Activated naive CD8-positive, alpha-beta T cell (primary cell): Measurements from ENCODE around the gene WDR54.
"Not testable (repeated sequence)": the region's sequence is repeated elsewhere in the genome, so short reads cannot be mapped to it uniquely, and the experiment has no call there.

Experiments used
- H3K27ac Mint-ChIP-seq: one replicate; pipeline ENCODE4 v1.8.0; 2021; ENCODE audit warnings: mixed read lengths
- H3K27me3 Mint-ChIP-seq: one replicate; pipeline ENCODE4 v1.8.0; 2021; ENCODE audit warnings: mixed read lengths
- H3K36me3 Mint-ChIP-seq: one replicate; pipeline ENCODE4 v1.8.0; 2021; ENCODE audit warnings: mixed read lengths
- H3K4me1 Mint-ChIP-seq: one replicate; pipeline ENCODE4 v1.8.0; 2021; ENCODE audit warnings: low read depth, mixed read lengths
- H3K4me3 Mint-ChIP-seq: one replicate; pipeline ENCODE4 v1.8.0; 2021; ENCODE audit warnings: mild to moderate bottlenecking, mixed read lengths
- H3K9me3 Mint-ChIP-seq: one replicate; pipeline ENCODE4 v1.8.0; 2021; ENCODE audit warnings: low read depth, mixed read lengths

WDR54 gene

GRCh38 chr2:74462786-74463105 lies 41.2 kb downstream of the WDR54 start:
- H3K4me1 Mint-ChIP-seq: peaks cover 41% of the 10 kb centered on the region
- H3K27ac Mint-ChIP-seq: peak overlapping the region; percentile 12
- no peaks in the 10 kb centered on the region for H3K9me3 Mint-ChIP-seq
- peak overlapping the region; percentile 84 for H3K4me3 Mint-ChIP-seq
- H3K36me3 Mint-ChIP-seq: peaks cover 3% of the 10 kb centered on the region
- no peaks in the 10 kb centered on the region for H3K27me3 Mint-ChIP-seq

GRCh38 chr2:74464406-74464805 lies 42.9 kb downstream of the WDR54 start:
- Mint-ChIP-seq H3K27me3 (no peaks in the 10 kb centered on the region), H3K4me1 (peaks cover 27% of the 10 kb centered on the region), H3K4me3 (peak overlapping the region; percentile 84), H3K27ac (peak overlapping the region; percentile 76), H3K9me3 (no peaks in the 10 kb centered on the region), H3K36me3 (peaks cover 3% of the 10 kb centered on the region)

DNA sequence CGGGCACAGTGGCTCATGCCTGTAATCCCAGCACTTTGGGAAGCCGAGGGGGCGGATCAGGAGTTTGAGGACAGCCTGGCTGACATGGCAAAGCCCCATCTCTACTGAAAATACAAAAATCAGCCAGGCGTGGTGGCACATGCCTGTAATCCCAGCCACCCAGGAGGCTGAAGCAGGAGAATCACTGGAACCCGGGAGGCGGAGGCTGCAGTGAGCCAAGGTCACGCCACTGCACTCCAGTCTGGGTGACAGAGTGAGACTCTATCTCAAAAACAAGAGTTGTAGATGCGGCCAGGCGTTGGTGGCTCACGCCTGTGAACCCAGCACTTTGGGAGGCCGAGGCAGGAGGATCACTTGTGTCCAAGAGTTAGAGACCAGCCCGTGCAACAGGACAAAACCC lies 49.2 kb downstream of the WDR54 start:
- H3K36me3 Mint-ChIP-seq, H3K9me3 Mint-ChIP-seq, H3K27me3 Mint-ChIP-seq: not testable (repeated sequence)
- Mint-ChIP-seq H3K4me3 (peak overlapping the region; percentile 80), H3K4me1 (peaks cover 23% of the 10 kb centered on the region), H3K27ac (peak overlapping the region; percentile 94)

DNA sequence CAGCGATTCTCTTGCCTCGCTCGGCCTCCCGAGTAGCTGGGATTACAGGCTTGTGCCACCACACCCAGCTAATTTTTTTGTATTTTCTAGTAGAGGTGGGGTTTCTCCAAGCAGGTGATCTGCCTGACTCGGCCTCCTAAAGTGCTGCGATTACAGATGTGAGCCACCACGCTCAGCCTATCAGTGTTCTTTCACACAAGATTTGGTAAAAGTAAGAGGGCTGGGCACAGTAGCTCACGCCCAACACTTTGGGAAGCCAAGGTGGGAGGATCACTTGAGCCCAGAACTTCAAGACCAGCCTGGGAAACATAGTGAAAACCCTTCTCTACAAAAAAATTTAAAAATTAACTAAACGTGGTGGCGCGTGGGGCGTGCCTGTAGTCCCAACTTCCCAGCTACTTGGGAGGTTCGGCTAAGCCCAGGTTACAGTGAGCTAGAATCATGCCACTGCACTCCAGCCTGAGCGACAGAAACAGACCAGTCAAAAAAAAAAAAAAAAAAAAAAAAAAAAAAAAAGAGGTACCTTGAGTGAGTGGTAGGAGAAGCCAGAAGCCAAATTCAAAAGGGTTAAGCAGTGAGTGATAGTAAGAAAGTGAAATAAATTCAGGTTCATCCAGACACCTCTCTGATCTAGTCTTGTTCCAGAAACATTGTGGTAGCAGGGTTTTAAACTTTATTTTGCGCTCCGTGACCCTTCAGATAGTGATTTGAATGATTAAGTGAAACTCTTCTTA lies 50.0 kb downstream of the WDR54 start:
- Mint-ChIP-seq H3K4me1 (peaks cover 21% of the 10 kb centered on the region), H3K9me3 (no peaks in the 10 kb centered on the region), H3K27ac (peak overlapping the region; percentile 97), H3K4me3 (peak overlapping the region; percentile 99), H3K27me3 (no peaks in the 10 kb centered on the region), H3K36me3 (peaks cover 4% of the 10 kb centered on the region)

DNA sequence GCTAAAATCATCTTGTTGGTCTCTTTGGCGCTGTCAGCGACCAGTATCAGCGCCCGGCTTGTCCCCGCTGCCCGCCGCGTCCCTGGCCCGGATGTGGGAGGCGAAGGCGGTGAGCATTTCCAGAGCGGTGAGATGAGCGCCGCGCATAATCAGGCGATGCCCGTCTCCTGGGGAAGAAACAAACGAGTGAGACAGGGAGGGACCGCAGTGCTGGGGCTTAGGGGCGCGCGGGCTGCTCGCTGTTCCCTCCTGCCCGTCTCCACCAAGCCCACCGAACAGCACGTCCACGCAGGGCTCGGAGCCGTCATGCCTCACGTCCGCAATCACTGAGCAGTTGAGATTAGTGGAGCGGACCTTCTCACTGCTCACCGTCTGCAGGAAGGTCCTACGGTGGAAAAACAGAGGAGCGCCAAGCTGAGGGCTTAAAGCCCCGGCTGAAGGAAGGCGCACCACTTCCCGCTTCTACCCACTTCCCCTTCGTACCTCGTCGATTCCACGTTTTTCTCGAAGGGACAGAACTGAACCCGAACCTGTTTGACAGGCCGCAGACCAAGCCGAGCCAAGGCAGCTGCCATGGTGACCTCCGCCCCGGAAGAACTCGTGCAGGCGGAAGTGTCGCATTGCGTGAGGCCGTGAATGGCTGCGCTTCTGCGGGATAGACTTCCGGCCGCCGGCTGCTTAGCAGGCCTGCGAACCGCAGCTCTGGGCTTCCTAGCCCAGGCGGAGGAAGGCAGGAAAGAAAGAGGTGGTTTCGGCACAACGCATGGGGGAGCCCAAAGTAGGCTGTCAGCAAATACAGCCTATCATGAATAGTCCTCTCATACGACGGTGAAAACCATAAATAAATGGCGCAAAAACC lies 50.8 kb downstream of the WDR54 start, which contains the start of gene MRPL53:
Gene MRPL53, minus strand, starts transcription at position 595 of the 859 bp plus-strand sequence. Its CDS starts 20 bp downstream, at position 575.
- peak within 1 kb of the TSS; percentile 97 for H3K27ac Mint-ChIP-seq
- no peaks in the 10 kb centered on the region for H3K9me3 Mint-ChIP-seq
- H3K4me1 Mint-ChIP-seq: peaks cover 21% of the 10 kb centered on the region
- H3K27me3 Mint-ChIP-seq: no peaks in the 10 kb centered on the region
- peak within 1 kb of the TSS; percentile 99 for H3K4me3 Mint-ChIP-seq
- H3K36me3 Mint-ChIP-seq: peaks cover 4% of the 10 kb centered on the region

DNA sequence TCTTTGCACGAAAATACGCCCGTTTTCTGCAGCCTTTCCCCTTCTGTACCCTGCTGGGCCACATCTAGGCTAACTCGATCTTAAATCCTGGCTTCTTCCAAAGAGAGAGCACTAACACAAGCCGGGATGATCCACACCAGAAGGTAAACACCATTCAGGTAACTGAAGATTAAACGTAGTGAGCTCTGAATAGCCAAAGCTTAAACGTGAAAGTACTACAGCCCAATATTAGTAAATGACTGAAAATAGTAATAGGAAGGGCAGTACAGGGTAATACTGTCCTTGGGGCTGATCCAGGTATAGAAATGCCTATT lies 51.4 kb downstream of the WDR54 start:
- H3K27ac Mint-ChIP-seq: peak overlapping the region; percentile 97
- H3K36me3 Mint-ChIP-seq: peaks cover 7% of the 10 kb centered on the region
- peak overlapping the region; percentile 99 for H3K4me3 Mint-ChIP-seq
- no peaks in the 10 kb centered on the region for H3K27me3 Mint-ChIP-seq
- peaks cover 21% of the 10 kb centered on the region for H3K4me1 Mint-ChIP-seq
- no peaks in the 10 kb centered on the region for H3K9me3 Mint-ChIP-seq

DNA sequence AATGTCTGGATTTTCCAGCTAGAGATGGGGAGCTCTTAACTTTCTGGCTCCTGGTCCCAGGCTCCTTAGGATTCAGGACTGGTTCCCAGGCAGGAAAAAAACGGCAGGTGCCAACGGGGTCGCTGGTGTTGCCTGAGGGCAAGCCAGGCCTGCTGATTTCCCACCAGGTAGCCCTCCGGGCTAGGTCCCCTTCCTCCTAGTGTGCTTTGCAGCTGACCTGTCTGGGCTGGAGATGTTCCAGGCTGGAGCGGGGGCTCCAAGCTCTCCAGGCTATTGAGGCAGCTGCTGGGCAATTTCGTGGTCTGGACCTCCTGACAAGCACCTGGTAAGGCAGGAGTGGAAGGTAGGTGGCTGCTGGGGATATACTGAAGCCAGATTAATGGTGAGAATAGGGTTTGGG lies 53.0 kb downstream of the WDR54 start:
- Mint-ChIP-seq H3K4me3 (no peak overlapping the region), H3K36me3 (peaks cover 7% of the 10 kb centered on the region), H3K27ac (no peak overlapping the region), H3K4me1 (peaks cover 25% of the 10 kb centered on the region), H3K27me3 (no peaks in the 10 kb centered on the region), H3K9me3 (no peaks in the 10 kb centered on the region)

DNA sequence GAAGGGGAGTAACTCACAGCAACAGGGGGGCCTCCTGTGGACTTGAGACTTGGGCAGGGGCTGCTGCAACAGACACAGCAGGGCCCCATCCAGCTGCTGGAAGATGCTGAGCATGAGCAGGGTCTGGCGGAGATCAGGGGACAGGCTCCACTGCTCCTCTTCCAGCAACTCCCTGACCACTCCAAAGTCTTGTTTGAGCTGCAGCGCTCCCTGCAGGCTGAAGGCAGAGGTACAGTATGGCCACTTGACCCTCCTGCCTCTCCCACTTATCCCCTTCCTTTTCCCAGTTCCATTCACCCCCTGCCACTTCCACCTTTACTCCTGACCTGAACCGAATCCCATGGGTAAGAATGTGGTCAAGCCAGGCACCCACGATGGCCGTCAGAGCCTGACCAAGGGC lies 53.4 kb downstream of the WDR54 start:
- peaks cover 7% of the 10 kb centered on the region for H3K36me3 Mint-ChIP-seq
- H3K27me3 Mint-ChIP-seq: no peaks in the 10 kb centered on the region
- H3K27ac Mint-ChIP-seq: no peak overlapping the region
- H3K4me3 Mint-ChIP-seq: no peak overlapping the region
- no peaks in the 10 kb centered on the region for H3K9me3 Mint-ChIP-seq
- peaks cover 25% of the 10 kb centered on the region for H3K4me1 Mint-ChIP-seq
